T-helper 2 cell treated with Interferon-gamma antibody and Interleukin-4, amounts not matched to agents 5 μg/mL and 100 μg/mL, for 36 hours (primary cell): Measurements from ENCODE around the gene IFNL4.
"Not testable (repeated sequence)": the region's sequence is repeated elsewhere in the genome, so short reads cannot be mapped to it uniquely, and the experiment has no call there.

Experiments used
- DNase-seq: peaks from one replicate; pipeline ENCODE4 v3.0.0; 2021; ENCODE audit warnings: low spot score
- H3K27ac Mint-ChIP-seq: one replicate; pipeline ENCODE4 v1.8.0; 2021; ENCODE audit warnings: mild to moderate bottlenecking, mixed read lengths
- H3K27me3 Mint-ChIP-seq: one replicate; pipeline ENCODE4 v1.8.0; 2021; ENCODE audit warnings: low read depth, mixed read lengths
- H3K36me3 Mint-ChIP-seq: one replicate; pipeline ENCODE4 v1.8.0; 2021; ENCODE audit warnings: low read depth, mixed read lengths
- H3K4me1 Mint-ChIP-seq: one replicate; pipeline ENCODE4 v1.8.0; 2021; ENCODE audit warnings: low read depth, mixed read lengths
- H3K4me3 Mint-ChIP-seq: one replicate; pipeline ENCODE4 v1.8.0; 2022; ENCODE audit warnings: mild to moderate bottlenecking, moderate library complexity, mixed read lengths
- H3K9me3 Mint-ChIP-seq: one replicate; pipeline ENCODE4 v1.8.0; 2021; ENCODE audit warnings: mixed read lengths

The IFNL4 gene

GRCh38 chr19:39224910-39225309 lies 23.7 kb downstream of the IFNL4 start:
- Mint-ChIP-seq H3K4me1 (no peaks in the 10 kb centered on the region), H3K9me3 (no peaks in the 10 kb centered on the region), H3K27ac (no peak overlapping the region), H3K4me3 (no peak overlapping the region), H3K36me3 (no peaks in the 10 kb centered on the region), H3K27me3 (peaks cover 9% of the 10 kb centered on the region)
- DNase-seq: no peak

GRCh38 chr19:39223703-39224279 lies 24.9 kb downstream of the IFNL4 start:
- Mint-ChIP-seq H3K4me1 (no peaks in the 10 kb centered on the region), H3K4me3 (no peak overlapping the region), H3K27me3 (peaks cover 11% of the 10 kb centered on the region), H3K9me3 (no peaks in the 10 kb centered on the region), H3K36me3 (no peaks in the 10 kb centered on the region), H3K27ac (no peak overlapping the region)
- DNase-seq: no peak

- not testable (repeated sequence) for DNase-seq, H3K4me1 Mint-ChIP-seq, H3K4me3 Mint-ChIP-seq, H3K9me3 Mint-ChIP-seq, H3K36me3 Mint-ChIP-seq, H3K27ac Mint-ChIP-seq
- H3K27me3 Mint-ChIP-seq: peaks cover 16% of the 10 kb centered on the region
Observed at GRCh38 chr19:39219108-39219507, 29.5 kb downstream of the IFNL4 start.

- Mint-ChIP-seq H3K9me3 (no peaks in the 10 kb centered on the region), H3K4me1 (no peaks in the 10 kb centered on the region), H3K36me3 (no peaks in the 10 kb centered on the region), H3K27me3 (peaks cover 12% of the 10 kb centered on the region), H3K4me3 (no peak overlapping the region), H3K27ac (no peak overlapping the region)
- no peak for DNase-seq
Observed at GRCh38 chr19:39218230-39219007, 30.2 kb downstream of the IFNL4 start.

- Mint-ChIP-seq H3K9me3 (no peaks in the 10 kb centered on the region), H3K4me1 (no peaks in the 10 kb centered on the region), H3K27ac (no peak overlapping the region), H3K27me3 (peaks cover 12% of the 10 kb centered on the region), H3K36me3 (no peaks in the 10 kb centered on the region), H3K4me3 (no peak overlapping the region)
- DNase-seq: no peak
Observed at GRCh38 chr19:39217094-39217493, 31.6 kb downstream of the IFNL4 start.

- H3K27me3 Mint-ChIP-seq: peaks cover 12% of the 10 kb centered on the region
- H3K36me3 Mint-ChIP-seq, H3K4me3 Mint-ChIP-seq, H3K27ac Mint-ChIP-seq, H3K9me3 Mint-ChIP-seq, H3K4me1 Mint-ChIP-seq, DNase-seq: not testable (repeated sequence)
Observed at GRCh38 chr19:39215323-39215722, 33.3 kb downstream of the IFNL4 start.

- peaks cover 10% of the 10 kb centered on the region for H3K27me3 Mint-ChIP-seq
- H3K36me3 Mint-ChIP-seq: no peaks in the 10 kb centered on the region
- no peaks in the 10 kb centered on the region for H3K4me1 Mint-ChIP-seq
- no peak overlapping the region for H3K27ac Mint-ChIP-seq
- no peak overlapping the region for H3K4me3 Mint-ChIP-seq
- peak; percentile 34 for DNase-seq
- no peaks in the 10 kb centered on the region for H3K9me3 Mint-ChIP-seq
Observed at GRCh38 chr19:39212375-39212742, 36.3 kb downstream of the IFNL4 start.

- no peak for DNase-seq
- no peaks in the 10 kb centered on the region for H3K36me3 Mint-ChIP-seq
- H3K27ac Mint-ChIP-seq: no peak overlapping the region
- no peaks in the 10 kb centered on the region for H3K9me3 Mint-ChIP-seq
- peaks cover 5% of the 10 kb centered on the region for H3K27me3 Mint-ChIP-seq
- no peaks in the 10 kb centered on the region for H3K4me1 Mint-ChIP-seq
- H3K4me3 Mint-ChIP-seq: no peak overlapping the region
Observed at GRCh38 chr19:39211731-39212374, 36.8 kb downstream of the IFNL4 start.

GRCh38 chr19:39209196-39209595 lies 39.5 kb downstream of the IFNL4 start:
- H3K27ac Mint-ChIP-seq: no peak overlapping the region
- peaks cover 16% of the 10 kb centered on the region for H3K27me3 Mint-ChIP-seq
- no peaks in the 10 kb centered on the region for H3K9me3 Mint-ChIP-seq
- no peaks in the 10 kb centered on the region for H3K36me3 Mint-ChIP-seq
- no peaks in the 10 kb centered on the region for H3K4me1 Mint-ChIP-seq
- no peak for DNase-seq
- H3K4me3 Mint-ChIP-seq: no peak overlapping the region

GRCh38 chr19:39208175-39208795 lies 40.4 kb downstream of the IFNL4 start:
- no peaks in the 10 kb centered on the region for H3K9me3 Mint-ChIP-seq
- no peaks in the 10 kb centered on the region for H3K4me1 Mint-ChIP-seq
- H3K4me3 Mint-ChIP-seq: no peak overlapping the region
- H3K36me3 Mint-ChIP-seq: no peaks in the 10 kb centered on the region
- no peak overlapping the region for H3K27ac Mint-ChIP-seq
- H3K27me3 Mint-ChIP-seq: peaks cover 23% of the 10 kb centered on the region
- DNase-seq: no peak

GRCh38 chr19:39207293-39207836 lies 41.3 kb downstream of the IFNL4 start:
- DNase-seq: no peak
- Mint-ChIP-seq H3K27me3 (peaks cover 31% of the 10 kb centered on the region), H3K4me3 (no peak overlapping the region), H3K36me3 (no peaks in the 10 kb centered on the region), H3K27ac (no peak overlapping the region), H3K9me3 (no peaks in the 10 kb centered on the region), H3K4me1 (no peaks in the 10 kb centered on the region)

- DNase-seq: no peak
- Mint-ChIP-seq H3K9me3 (no peaks in the 10 kb centered on the region), H3K4me3 (no peak overlapping the region), H3K27me3 (peaks cover 37% of the 10 kb centered on the region), H3K27ac (no peak overlapping the region), H3K4me1 (no peaks in the 10 kb centered on the region), H3K36me3 (no peaks in the 10 kb centered on the region)
Observed at GRCh38 chr19:39206122-39206521, 42.5 kb downstream of the IFNL4 start.

- no peak for DNase-seq
- no peak overlapping the region for H3K27ac Mint-ChIP-seq
- peaks cover 44% of the 10 kb centered on the region for H3K27me3 Mint-ChIP-seq
- no peaks in the 10 kb centered on the region for H3K4me1 Mint-ChIP-seq
- H3K9me3 Mint-ChIP-seq: no peaks in the 10 kb centered on the region
- H3K4me3 Mint-ChIP-seq: no peak overlapping the region
- H3K36me3 Mint-ChIP-seq: no peaks in the 10 kb centered on the region
Observed at GRCh38 chr19:39205449-39205764, 43.2 kb downstream of the IFNL4 start.
